NCI-H1436 (cell line): ENCODE measurements around the gene OR12D3.
"Not testable (repeated sequence)": the region's sequence is repeated elsewhere in the genome, so short reads cannot be mapped to it uniquely, and the experiment has no call there.

Experiments used
- DNase-seq: peaks from one replicate; lab custom pipeline; 2025; lab: John Stamatoyannopoulos, UW

Gene OR12D3

GRCh38 chr6:29375191-29375590 is at the start of gene OR12D3:
OR12D3 (minus strand) TSS chr6:29375291; CDS start chr6:29375287, 4 bp downstream.
- no peak for DNase-seq

- DNase-seq: no peak
Measured at GRCh38 chr6:29424575-29424974, 49.5 kb upstream of the OR12D3 start.

- no peak for DNase-seq
Measured at GRCh38 chr6:29424168-29424567, 49.1 kb upstream of the OR12D3 start.

- no peak for DNase-seq
Measured at GRCh38 chr6:29419516-29419915, 44.4 kb upstream of the OR12D3 start.

- no peak for DNase-seq
Measured at GRCh38 chr6:29414588-29414987, 39.5 kb upstream of the OR12D3 start, which contains the start of gene OR12D1. OR12D1 (plus strand) TSS chr6:29414928.

GRCh38 chr6:29403801-29404200 is 28.7 kb upstream of the OR12D3 start:
- DNase-seq: no peak

GRCh38 chr6:29399525-29399924 is 24.4 kb upstream of the OR12D3 start:
- DNase-seq: no peak

GRCh38 chr6:29395331-29395730 is 20.2 kb upstream of the OR12D3 start, which contains the start of gene OR12D2:
OR12D2 (plus strand) TSS chr6:29395631; CDS start chr6:29396700, 1,069 bp downstream.
- DNase-seq: no peak

- no peak for DNase-seq
Measured at GRCh38 chr6:29388533-29388932, 13.4 kb upstream of the OR12D3 start.

GRCh38 chr6:29376003-29376402 is 912 bp upstream of the OR12D3 start:
- DNase-seq: no peak

- DNase-seq: no peak
Measured at GRCh38 chr6:29368765-29369164, 6.3 kb downstream of the OR12D3 start, which contains the start of gene OR5V1. OR5V1 (minus strand) TSS chr6:29368865; CDS start chr6:29356195, 12,670 bp downstream.

- no peak for DNase-seq
Measured at GRCh38 chr6:29355603-29356002, 19.5 kb downstream of the OR12D3 start.

- no peak for DNase-seq
Measured at GRCh38 chr6:29354980-29355379, 20.1 kb downstream of the OR12D3 start.

GRCh38 chr6:29349348-29349747 is 25.7 kb downstream of the OR12D3 start:
- DNase-seq: not testable (repeated sequence)

- DNase-seq: no peak
Measured at GRCh38 chr6:29345380-29345779, 29.7 kb downstream of the OR12D3 start.

- DNase-seq: no peak
Measured at GRCh38 chr6:29336269-29336668, 38.8 kb downstream of the OR12D3 start.

GRCh38 chr6:29332676-29333075 is 42.4 kb downstream of the OR12D3 start:
- DNase-seq: no peak

GRCh38 chr6:29325777-29326176 is 49.3 kb downstream of the OR12D3 start:
- no peak for DNase-seq
